ENCODE data around the gene DSTYK. TPM values are rescaled to one million over a fixed set of nuclear protein-coding genes. Genes with fewer than 3 reads are reported as not detected.

The DSTYK gene
- total RNA-seq, 1 donor from 2014 or later, result 13.0 TPM

DNA sequence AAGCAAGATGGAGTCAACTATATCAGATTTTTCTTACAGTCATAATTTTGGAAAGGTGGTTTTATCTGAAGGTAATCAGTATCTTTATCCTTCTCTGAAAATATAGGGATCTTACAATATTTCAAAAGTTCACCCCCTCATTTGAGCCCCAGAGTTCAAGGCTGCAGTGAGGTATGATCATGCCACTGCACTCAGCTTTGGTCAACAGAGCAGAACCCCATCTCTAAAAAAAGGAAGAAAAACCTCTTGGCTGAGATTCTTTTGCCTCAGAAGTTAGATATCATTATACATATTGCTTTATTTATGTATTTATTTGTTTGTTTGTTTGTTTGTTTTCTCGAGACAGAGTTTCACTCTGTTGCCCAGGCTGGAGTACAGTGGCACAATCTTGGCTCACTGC is 78.2 kb downstream of the DSTYK start:
- no peaks in the 10 kb centered on the region for H3K27me3 ChIP-seq
- H3K4me2 ChIP-seq, result no peak overlapping the region
- no peak overlapping the region for H3K9ac ChIP-seq
- DNase-seq (ENCODE audit: low spot score), result no peak
- TF ChIP-seq EZH2 (IDR thresholded peaks at IDR 0.05) (no peak), EZH2phosphoT487 (IDR thresholded peaks at IDR 0.05) (no peak)
- TF ChIP-seq, protein P1, sequence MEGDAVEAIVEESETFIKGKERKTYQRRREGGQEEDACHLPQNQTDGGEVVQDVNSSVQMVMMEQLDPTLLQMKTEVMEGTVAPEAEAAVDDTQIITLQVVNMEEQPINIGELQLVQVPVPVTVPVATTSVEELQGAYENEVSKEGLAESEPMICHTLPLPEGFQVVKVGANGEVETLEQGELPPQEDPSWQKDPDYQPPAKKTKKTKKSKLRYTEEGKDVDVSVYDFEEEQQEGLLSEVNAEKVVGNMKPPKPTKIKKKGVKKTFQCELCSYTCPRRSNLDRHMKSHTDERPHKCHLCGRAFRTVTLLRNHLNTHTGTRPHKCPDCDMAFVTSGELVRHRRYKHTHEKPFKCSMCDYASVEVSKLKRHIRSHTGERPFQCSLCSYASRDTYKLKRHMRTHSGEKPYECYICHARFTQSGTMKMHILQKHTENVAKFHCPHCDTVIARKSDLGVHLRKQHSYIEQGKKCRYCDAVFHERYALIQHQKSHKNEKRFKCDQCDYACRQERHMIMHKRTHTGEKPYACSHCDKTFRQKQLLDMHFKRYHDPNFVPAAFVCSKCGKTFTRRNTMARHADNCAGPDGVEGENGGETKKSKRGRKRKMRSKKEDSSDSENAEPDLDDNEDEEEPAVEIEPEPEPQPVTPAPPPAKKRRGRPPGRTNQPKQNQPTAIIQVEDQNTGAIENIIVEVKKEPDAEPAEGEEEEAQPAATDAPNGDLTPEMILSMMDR (IDR thresholded peaks at IDR 0.05), result no peak
- Mint-ChIP-seq H3K4me3 (no peak overlapping the region), H3K27me3 (ENCODE audit: insufficient read depth, low read depth) (peaks cover 2% of the 10 kb centered on the region), H3K27ac (no peak overlapping the region), H3K4me1 (no peaks in the 10 kb centered on the region), H3K9me3 (no peaks in the 10 kb centered on the region), H3K36me3 (no peaks in the 10 kb centered on the region)
- no peaks in the 10 kb centered on the region for H3K79me2 ChIP-seq (ENCODE audit: low read depth)
- H3K36me3 ChIP-seq, result no peaks in the 10 kb centered on the region
- H3K27ac ChIP-seq, result no peak overlapping the region
- H3K4me3 ChIP-seq, result no peak overlapping the region
- no peaks in the 10 kb centered on the region for H3F3A ChIP-seq (ENCODE audit: low read depth)
- H4K20me1 ChIP-seq (ENCODE audit: low read depth), result no peaks in the 10 kb centered on the region
- H2AFZ ChIP-seq (replicated peaks), result no peak overlapping the region
- H3K9me3 ChIP-seq (ENCODE audit: low read depth), result no peaks in the 10 kb centered on the region
- H3K4me1 ChIP-seq, result no peaks in the 10 kb centered on the region

DNA sequence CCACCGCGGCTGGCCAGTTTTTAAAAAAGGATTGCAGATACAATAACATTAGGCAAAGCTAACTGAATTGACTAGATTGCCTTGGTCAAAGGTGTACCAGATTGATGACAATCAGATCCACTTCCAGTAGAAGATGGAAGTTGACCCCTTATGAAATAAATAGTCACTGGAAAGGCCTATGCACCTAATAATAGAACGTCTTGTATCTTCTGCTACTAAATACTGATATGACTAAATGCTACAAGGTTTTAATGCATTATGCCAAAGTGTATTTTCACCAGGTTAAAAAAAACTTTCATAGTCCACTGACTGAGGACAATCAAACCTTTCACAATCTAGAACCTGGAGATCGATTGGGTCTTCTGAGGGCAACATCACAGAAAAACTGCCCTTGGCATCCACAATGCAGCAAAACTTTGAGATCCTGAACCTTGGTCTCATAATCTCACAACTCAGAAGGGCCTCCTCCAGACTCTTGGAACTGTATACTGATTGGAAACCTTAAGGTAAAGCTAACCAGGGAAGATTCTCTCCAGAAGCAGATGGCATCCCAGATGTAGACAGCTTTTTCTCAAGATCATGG is 82.0 kb downstream of the DSTYK start:
- Histone ChIP-seq H2AFZ (replicated peaks) (no peak overlapping the region), H3K9ac (no peak overlapping the region), H3K4me1 (no peaks in the 10 kb centered on the region), H3K36me3 (no peaks in the 10 kb centered on the region), H3K9me3 (ENCODE audit: low read depth) (no peaks in the 10 kb centered on the region), H3F3A (ENCODE audit: low read depth) (no peaks in the 10 kb centered on the region), H3K27ac (no peak overlapping the region), H3K27me3 (no peaks in the 10 kb centered on the region), H4K20me1 (ENCODE audit: low read depth) (no peaks in the 10 kb centered on the region), H3K4me3 (no peak overlapping the region), H3K79me2 (ENCODE audit: low read depth) (no peaks in the 10 kb centered on the region), H3K4me2 (no peak overlapping the region)
- H3K36me3 Mint-ChIP-seq, result no peaks in the 10 kb centered on the region
- H3K27ac Mint-ChIP-seq, result no peak overlapping the region
- H3K9me3 Mint-ChIP-seq, result no peaks in the 10 kb centered on the region
- peaks cover 7% of the 10 kb centered on the region for H3K27me3 Mint-ChIP-seq (ENCODE audit: insufficient read depth, low read depth)
- DNase-seq (ENCODE audit: low spot score), result no peak
- H3K4me1 Mint-ChIP-seq, result no peaks in the 10 kb centered on the region
- no peak overlapping the region for H3K4me3 Mint-ChIP-seq
- TF ChIP-seq EZH2 (IDR thresholded peaks at IDR 0.05) (no peak), EZH2phosphoT487 (IDR thresholded peaks at IDR 0.05) (no peak)
- TF ChIP-seq, protein P1 (IDR thresholded peaks at IDR 0.05), result no peak

DNA sequence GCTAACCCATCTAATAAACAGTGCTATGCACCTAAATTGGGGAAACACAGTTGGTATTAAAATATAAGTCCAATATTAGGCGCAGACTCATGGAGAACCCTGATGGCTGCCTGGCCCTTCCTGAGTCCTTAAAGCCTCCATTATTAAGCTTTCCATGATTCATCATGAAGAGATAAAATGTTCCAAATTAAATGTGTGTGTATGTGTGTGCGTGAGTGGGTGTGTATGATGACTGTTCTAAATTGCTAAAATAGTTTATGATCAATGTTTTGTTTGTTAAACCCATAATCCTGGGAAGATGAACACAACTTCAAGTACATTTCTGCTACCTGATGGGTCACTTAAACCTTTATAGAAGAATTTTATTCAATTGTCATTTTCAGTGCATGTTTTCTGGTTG is 83.5 kb downstream of the DSTYK start:
- H3K9me3 Mint-ChIP-seq, result no peaks in the 10 kb centered on the region

More for the DNA sequence above, 83.5 kb downstream of the DSTYK start:
- no peaks in the 10 kb centered on the region for H3K9me3 ChIP-seq (ENCODE audit: low read depth)
- no peak for DNase-seq (ENCODE audit: low spot score)
- no peaks in the 10 kb centered on the region for H3K79me2 ChIP-seq (ENCODE audit: low read depth)
- H3K4me3 ChIP-seq, result no peak overlapping the region
- H3F3A ChIP-seq (ENCODE audit: low read depth), result no peaks in the 10 kb centered on the region
- Mint-ChIP-seq H3K27ac (no peak overlapping the region), H3K36me3 (no peaks in the 10 kb centered on the region), H3K27me3 (ENCODE audit: insufficient read depth, low read depth) (peaks cover 7% of the 10 kb centered on the region), H3K4me3 (no peak overlapping the region), H3K4me1 (no peaks in the 10 kb centered on the region)
- TF ChIP-seq EZH2 (IDR thresholded peaks at IDR 0.05) (no peak), EZH2phosphoT487 (IDR thresholded peaks at IDR 0.05) (no peak)
- TF ChIP-seq, protein P1 (IDR thresholded peaks at IDR 0.05), result no peak
- peaks cover under 1% of the 10 kb centered on the region for H3K4me1 ChIP-seq
- no peak overlapping the region for H3K9ac ChIP-seq
- no peak overlapping the region for H3K27ac ChIP-seq
- no peak overlapping the region for H3K4me2 ChIP-seq
- no peaks in the 10 kb centered on the region for H4K20me1 ChIP-seq (ENCODE audit: low read depth)
- H3K27me3 ChIP-seq, result no peaks in the 10 kb centered on the region
- no peak overlapping the region for H2AFZ ChIP-seq (replicated peaks)
- H3K36me3 ChIP-seq, result no peaks in the 10 kb centered on the region

All from neural progenitor cell (in vitro differentiated cells).